Activated CD4-positive, alpha-beta T cell treated with anti-CD3 and anti-CD28 coated beads, Interleukin-2, Interleukin-4, amounts not matched to agents 100 ng/mL and 50 ng/mL, durations not matched to agents 16 hours and 8 hours (primary cell): ENCODE measurements around the gene EPO.
"Not testable (repeated sequence)": the region's sequence is repeated elsewhere in the genome, so short reads cannot be mapped to it uniquely, and the experiment has no call there.

Experiments used
- DNase-seq: peaks from one replicate; pipeline ENCODE4 v3.0.0-alpha.2; 2020; ENCODE audit warnings: low spot score

Gene EPO

DNA sequence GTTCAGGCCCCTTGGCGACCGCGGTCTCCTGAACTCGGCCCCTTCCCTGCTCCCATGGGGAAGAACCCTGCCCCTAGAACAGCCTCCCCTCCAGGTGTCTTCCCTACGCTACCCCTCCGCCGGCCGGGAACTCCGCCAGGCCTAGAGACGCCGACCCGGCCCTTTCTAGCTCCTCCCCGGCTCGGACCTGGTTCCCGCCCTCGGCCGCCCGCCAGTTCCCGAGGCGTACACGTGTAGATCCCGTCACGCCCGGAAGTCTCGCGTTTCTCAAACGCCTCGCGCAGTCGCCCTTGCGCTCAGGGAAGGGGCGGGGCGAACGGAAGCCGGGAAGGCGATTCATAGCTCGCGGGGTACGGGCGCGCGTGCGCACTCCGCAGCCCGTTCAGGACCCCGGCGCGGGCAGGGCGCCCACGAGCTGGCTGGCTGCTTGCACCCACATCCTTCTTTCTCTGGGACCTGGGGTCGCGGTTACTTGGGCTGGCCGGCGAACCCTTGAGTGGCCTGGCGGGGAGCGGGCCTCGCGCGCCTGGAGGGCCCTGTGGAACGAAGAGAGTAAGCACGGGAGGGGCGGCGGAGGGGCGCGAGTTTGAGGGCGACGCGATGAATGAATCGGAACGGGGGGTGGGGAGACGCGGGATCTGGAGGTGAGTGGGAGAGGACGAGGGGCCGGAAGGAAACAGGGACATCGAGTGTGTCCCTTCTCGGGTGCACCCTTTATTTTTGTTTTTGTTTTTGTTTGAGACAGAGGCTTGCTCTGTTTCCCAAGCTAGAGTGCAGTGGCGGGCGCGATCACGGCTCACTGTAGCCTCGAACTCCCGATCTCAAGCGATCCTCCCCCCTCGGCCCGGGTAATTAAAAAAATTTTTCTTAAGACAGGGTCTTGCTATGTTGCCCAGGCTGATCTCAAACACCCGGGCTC lies 14.3 kb upstream of the EPO start, which contains the start of gene POP7:
Gene POP7, plus strand, starts transcription at position 369 of the 919 bp plus-strand sequence. CDS start 710 bp downstream, outside the sequence.
- peak; percentile 99 for DNase-seq

DNA sequence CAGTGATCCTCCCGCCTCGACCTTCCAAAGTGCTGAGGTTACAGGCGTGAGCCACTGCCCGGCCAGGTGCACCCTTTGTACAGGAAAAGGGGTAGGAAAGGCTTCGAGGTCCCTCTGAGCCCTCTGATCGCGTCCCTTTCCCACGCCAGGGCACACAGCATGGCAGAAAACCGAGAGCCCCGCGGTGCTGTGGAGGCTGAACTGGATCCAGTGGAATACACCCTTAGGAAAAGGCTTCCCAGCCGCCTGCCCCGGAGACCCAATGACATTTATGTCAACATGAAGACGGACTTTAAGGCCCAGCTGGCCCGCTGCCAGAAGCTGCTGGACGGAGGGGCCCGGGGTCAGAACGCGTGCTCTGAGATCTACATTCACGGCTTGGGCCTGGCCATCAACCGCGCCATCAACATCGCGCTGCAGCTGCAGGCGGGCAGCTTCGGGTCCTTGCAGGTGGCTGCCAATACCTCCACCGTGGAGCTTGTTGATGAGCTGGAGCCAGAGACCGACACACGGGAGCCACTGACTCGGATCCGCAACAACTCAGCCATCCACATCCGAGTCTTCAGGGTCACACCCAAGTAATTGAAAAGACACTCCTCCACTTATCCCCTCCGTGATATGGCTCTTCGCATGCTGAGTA lies 13.5 kb upstream of the EPO start:
- no peak for DNase-seq

DNA sequence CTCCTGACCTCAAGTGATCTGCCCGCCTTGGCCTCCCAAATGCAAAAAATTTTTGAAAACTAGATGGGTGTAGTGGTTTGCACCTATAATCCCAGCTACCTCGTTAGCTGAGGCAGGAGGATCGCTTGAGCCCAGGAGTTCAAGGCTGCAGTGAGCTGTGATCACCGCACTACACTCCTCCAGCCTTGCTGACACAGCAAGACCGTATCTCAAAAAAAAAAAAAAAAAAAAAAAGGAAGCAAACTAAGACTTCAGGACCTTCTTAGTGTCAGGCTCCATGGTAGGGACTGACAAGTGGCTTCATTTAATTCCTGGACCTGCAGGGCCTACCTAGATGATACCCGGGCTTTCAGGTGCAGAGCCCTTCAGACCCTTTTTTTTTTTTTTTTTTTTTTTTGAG lies 11.9 kb upstream of the EPO start:
- no peak for DNase-seq

DNA sequence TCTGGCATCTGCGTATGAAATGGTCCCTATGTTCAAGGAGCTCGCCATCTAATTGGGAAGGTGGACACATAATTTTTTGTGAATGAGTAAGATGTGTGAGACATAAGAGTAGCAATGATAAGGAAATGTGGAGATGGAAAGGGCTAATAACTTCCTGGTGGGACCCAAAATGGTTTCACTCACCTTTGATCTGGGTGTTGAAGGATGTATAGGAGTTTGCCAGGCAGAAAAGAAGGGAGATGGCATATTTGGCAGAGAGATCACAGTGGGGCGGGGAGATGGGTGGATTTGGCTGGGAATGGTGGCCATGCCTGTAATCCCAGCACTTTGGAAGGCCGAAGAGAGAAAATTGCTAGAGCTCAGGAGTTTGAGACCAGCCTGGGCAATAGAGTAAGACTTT lies 9.8 kb upstream of the EPO start:
- no peak for DNase-seq

DNA sequence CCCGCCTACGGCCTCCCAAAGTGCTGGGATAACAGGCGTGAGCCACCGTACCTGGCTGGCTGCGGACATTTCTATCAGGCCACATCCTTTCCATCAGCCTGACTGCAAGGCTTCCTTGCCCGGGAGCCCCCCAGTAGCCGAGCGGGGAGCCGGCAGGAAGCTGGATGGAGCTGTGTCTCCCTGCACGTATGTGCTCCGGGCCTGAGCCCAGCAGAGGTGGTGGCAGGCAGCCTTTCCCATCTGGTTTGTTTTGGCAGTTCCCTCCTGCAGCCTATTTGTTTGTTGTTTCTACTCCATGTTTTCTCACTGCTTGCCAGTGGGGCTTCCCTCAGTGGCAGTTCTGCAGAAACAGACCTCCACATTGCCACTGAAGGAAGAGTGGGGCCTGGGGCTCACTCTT lies 8.9 kb upstream of the EPO start:
- DNase-seq: no peak

DNA sequence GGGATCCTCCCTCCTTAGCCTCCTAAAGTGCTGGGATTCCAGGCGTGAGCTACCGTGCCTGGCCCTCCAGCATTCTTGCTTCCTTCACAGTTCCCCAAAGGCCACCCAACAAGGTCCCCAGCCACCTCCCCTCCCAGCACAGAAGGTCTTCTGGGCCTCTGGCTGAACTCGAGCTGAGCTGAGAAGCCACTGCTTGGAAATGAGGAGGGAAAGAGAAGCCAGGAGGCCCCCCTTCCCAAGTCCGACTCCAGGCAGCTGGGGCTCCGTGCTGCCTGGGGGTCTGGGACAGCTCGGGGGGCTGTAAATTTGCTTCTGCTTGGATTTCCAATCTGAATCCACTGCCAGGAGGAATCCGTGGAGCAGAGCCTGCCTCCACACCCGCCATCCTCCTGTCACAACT lies 5.5 kb upstream of the EPO start:
- DNase-seq: no peak

DNA sequence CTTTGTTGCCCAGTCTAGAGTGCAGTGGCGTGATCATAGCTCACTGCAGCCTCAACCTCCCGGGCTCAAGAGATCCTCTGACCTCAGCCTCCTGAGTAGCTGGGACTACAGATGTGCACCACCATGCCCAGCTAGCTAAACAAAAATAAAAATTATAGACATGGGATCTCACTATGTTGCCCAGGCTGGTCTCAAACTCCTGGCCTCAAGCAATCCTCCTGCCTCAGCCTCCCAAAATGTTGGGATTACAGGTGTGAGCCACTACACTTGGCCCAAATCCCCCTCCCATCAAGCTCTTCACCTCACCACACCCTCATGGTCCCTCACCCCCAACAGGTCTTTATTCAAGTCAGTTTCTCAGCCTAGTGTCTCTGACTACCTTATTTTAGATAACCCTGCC lies 3.2 kb upstream of the EPO start:
- not testable (repeated sequence) for DNase-seq

DNA sequence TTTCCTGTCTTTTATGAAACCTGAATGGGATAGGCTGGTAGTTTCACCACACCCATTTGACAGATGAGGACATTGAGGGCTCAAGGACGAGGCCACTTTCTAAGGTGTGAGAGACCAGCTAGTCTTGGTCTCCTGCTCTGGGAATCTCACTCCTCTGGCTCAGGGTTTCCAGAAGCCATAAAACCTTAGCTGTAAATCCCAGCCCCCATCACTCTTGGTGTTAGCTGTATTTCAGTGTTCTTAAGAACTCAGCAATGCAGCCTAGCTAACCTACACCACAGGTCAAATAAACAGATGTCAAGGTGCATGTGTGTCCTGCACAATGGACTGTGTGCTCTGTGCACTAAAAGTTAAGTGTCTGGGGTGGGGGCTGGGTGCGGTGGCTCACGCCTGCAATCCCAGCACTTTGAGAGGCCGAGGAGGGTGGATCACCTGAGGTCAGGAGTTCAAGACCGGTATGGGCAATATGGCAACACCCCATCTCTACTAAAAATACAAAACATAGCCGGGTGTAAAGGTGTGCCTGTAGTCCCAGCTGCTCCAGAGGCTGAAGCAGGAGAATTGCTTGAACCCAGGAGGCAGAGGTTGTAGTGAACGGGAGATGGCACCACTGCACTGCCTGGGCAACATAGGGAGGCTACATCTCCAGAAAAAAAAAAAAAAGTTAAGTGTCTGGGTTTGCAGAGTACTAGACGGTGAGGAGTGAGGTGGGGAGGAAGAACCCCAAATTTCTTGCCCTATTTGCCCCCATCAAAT lies 567 bp upstream of the EPO start:
- no peak for DNase-seq

DNA sequence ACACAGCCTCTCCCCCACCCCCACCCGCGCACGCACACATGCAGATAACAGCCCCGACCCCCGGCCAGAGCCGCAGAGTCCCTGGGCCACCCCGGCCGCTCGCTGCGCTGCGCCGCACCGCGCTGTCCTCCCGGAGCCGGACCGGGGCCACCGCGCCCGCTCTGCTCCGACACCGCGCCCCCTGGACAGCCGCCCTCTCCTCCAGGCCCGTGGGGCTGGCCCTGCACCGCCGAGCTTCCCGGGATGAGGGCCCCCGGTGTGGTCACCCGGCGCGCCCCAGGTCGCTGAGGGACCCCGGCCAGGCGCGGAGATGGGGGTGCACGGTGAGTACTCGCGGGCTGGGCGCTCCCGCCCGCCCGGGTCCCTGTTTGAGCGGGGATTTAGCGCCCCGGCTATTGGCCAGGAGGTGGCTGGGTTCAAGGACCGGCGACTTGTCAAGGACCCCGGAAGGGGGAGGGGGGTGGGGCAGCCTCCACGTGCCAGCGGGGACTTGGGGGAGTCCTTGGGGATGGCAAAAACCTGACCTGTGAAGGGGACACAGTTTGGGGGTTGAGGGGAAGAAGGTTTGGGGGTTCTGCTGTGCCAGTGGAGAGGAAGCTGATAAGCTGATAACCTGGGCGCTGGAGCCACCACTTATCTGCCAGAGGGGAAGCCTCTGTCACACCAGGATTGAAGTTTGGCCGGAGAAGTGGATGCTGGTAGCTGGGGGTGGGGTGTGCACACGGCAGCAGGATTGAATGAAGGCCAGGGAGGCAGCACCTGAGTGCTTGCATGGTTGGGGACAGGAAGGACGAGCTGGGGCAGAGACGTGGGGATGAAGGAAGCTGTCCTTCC lies 620 bp downstream of the EPO start:
- DNase-seq: no peak

DNA sequence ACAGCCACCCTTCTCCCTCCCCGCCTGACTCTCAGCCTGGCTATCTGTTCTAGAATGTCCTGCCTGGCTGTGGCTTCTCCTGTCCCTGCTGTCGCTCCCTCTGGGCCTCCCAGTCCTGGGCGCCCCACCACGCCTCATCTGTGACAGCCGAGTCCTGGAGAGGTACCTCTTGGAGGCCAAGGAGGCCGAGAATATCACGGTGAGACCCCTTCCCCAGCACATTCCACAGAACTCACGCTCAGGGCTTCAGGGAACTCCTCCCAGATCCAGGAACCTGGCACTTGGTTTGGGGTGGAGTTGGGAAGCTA lies 1.2 kb downstream of the EPO start:
- DNase-seq: no peak

DNA sequence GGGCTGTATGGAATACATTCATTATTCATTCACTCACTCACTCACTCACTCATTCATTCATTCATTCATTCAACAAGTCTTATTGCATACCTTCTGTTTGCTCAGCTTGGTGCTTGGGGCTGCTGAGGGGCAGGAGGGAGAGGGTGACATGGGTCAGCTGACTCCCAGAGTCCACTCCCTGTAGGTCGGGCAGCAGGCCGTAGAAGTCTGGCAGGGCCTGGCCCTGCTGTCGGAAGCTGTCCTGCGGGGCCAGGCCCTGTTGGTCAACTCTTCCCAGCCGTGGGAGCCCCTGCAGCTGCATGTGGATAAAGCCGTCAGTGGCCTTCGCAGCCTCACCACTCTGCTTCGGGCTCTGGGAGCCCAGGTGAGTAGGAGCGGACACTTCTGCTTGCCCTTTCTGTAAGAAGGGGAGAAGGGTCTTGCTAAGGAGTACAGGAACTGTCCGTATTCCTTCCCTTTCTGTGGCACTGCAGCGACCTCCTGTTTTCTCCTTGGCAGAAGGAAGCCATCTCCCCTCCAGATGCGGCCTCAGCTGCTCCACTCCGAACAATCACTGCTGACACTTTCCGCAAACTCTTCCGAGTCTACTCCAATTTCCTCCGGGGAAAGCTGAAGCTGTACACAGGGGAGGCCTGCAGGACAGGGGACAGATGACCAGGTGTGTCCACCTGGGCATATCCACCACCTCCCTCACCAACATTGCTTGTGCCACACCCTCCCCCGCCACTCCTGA lies 2.4 kb downstream of the EPO start:
- no peak for DNase-seq

DNA sequence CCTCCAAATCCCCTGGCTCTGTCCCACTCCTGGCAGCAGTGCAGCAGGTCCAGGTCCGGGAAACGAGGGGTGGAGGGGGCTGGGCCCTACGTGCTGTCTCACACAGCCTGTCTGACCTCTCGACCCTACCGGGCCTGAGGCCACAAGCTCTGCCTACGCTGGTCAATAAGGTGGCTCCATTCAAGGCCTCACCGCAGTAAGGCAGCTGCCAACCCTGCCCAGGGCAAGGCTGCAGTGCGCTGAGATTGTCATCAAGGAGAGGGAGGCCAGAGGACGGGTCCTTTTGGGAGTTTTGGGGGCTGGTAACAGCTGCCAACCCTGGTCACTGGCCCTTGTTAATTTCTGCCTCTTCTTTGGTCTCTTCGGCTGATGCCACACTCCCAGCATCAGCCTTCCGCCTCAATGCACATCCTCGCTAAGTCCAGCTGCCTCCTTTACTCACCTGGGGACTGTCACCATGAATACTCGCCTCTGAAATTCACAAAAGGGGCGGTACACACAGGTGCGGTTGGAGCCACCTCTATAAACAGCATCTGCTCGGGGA lies 3.5 kb downstream of the EPO start:
- DNase-seq: no peak

DNA sequence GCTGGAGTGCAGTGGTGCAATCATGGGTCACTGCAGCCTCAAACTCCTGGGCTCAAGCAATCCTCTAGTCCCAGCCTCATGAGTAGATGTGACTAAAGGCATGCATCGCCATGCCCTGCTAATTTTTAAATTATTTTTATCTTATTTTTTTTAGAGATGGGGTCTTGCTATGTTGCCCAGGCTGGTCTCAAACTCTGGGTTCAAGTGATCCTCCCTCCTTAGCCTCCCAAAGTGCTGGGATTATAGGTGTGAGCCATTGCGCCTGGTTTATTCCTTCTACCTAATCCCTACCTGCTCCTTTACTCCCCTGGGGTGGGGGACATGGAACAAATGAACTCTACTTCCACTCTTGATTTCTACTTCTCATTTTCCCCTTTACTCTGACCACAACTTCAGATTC lies 4.1 kb downstream of the EPO start:
- DNase-seq: not testable (repeated sequence)

DNA sequence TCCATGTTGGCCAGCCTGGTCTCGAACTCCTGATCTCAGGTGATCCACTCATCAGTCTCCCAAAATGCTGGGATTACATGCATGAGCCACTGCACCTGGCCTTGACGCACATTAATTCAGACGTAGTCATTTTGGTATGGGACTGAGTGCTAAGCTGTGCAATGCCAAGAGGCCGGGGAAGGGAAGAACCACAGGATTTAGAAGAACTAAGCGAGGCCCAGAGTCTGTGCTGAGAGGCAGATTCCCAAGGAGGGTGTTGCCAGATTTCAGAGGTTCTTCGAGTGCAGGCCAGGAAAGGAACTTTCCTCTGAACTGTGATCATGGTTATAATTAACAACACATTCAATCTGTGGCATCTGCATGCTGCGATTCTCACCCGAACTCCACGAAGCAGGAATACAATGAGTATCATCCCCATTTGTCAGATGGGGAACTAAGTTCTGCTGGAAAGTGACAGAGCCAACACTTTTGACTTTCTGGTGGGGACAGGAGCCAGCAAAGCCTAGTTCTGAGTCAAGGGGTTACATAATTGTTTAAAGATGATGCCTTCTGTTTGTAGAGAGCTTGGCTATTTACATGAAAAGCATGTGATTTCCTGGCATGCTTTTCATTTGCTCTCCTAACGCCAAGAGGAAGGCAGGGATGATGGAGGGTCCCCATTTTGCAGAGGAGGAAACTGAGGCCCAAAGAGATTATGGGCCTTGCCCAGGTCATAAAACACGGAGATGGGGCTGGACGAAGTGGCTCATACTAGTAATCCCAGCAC lies 6.9 kb downstream of the EPO start:
- DNase-seq: no peak

DNA sequence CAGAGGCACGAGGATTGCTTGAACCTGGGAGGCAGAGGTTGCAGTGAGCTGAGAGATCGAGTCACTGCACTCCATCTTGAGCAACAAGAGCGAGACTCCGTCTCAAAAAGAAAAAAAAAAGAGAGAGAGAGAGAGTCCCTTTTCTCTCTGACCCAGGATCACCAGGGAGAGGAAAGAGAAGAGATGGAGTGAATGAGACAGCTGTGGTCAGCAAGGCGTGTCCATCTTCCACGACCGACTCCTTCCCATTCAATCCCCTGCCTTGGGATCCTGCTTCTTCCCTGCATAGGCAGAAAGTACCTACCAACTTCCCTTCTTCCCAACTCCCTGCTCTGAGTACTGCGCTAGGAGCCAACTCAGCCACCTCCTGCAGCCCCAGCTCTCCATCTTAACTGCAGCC lies 7.9 kb downstream of the EPO start:
- DNase-seq: no peak

DNA sequence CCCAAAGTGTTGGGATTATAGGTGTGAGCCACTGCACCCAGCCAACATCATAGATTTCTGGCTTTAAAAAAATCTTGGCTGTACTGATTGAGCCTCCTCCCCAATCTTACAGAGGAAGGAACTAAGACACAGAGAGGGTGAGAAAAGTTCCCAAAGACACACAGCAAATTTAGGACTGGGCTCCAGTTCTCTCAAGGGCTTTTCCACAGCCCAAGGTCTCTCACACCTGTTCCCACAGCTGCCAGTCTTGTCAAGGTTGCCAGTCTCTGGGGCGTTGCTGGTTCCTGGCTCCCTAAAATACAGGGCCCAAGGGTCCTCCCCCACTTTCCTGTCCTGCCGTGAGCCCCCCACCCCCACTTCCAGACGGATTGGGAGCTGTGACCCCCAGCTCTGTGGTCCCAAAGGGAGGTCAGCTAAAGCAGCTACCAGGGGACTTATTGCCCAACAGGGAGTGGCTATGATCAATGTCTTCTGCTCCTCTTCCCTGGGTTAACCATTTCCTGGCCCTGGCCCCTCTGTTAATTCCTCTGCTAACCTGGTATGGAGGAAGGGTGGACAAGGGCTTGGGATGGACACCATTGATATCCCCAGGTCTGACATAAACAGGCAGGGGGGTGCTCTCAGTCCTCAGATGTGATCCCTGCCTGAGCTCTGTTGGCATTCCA lies 10.0 kb downstream of the EPO start:
- no peak for DNase-seq

DNA sequence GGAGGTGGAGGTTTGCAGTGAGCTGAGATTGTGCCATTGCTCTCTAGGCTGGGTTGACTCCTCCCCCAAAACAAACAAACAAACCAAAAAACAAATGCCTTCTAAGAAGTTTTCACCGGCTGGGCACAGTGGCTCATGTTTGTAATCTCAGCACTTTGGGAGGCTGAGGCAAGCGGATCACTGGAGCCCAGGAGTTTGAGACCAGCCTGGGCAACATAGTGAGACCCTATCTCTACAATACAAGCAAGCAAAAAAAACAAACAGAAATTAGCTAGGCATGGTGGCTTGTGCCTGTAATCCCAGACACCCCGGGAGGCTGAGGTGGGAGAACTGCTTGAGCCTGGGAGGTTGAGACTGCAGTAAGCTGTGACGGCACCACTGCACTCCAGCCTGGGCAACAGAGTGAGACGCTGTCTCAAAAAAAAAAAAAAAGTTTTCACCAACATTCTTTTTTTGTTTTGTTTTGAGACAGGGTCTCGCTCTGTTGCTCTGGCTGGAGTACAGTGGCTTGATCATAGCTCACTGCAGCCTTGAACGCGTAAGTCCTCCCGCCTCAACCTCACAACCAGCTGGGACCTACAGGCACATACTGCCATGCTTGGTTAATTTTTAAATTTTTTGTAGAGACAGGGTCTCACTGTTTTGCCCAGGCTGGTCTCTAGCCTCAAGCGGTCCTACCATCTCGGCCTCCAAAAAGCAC lies 11.8 kb downstream of the EPO start:
- no peak for DNase-seq

DNA sequence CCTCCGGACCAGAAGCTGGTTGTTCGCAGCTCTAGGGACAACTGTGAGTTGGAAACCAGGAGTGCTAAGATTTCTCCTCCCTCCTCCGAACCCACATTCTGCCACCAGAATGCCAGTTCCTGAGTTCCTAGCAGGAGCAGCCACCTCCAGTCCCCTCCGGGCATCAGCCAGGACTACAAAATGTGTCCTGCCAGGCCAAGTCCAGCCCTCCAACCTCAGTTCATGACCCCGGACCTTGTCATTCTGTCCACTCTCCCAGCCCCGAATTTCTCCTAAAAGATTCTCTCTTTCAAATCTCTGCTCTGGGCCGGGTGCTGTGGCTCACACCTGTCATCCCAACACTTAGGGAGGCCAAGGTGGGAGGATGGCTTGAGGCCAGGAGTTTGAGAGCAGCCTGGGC lies 15.5 kb downstream of the EPO start:
- DNase-seq: no peak

DNA sequence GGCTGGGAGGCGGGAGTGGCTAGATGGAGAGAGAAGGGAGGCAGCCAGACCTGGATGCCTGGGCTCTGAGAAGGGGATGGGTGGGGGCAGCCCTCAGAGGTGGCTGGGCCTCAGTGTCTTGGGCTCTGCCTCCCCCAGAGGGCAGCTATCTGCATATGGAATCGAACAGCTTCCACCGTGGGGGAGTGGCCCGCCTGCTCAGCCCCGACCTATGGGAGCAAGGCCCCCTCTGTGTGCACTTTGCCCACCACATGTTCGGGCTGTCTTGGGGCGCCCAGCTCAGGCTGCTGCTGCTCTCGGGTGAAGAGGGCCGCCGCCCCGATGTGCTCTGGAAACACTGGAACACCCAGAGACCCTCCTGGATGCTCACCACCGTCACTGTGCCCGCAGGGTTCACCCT lies 16.4 kb downstream of the EPO start:
- no peak for DNase-seq
